GM18870 (cell line): Measurements from ENCODE around the gene CA12.

Experiments used
- ATAC-seq: cut with Tn5 transposase; IDR thresholded peaks from one replicate; pipeline ENCODE4 v1.9.1; 2021; ENCODE audit warnings: moderate library complexity; ENCODE audit not compliant: unreplicated experiment

CA12 gene

DNA sequence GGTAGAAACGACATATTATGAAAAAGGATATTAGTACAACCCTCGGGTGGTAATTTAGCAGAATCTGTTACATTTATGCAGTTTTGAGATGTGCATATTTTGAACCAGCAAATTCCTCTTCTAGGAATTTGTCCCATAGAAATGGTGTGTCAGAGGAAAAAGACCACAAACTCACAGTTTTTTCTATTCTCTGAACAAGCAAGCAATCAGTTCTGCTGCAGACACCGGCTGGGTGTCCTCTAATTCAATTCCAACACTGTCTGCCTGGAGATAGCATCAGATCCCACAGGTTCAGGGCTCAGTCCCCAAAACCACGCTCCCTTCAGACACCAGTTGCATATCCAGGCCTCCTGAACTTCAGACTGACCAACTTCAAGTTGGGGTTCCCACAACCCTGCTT, 67.8 kb downstream of the CA12 start:
- ATAC-seq, result no peak

DNA sequence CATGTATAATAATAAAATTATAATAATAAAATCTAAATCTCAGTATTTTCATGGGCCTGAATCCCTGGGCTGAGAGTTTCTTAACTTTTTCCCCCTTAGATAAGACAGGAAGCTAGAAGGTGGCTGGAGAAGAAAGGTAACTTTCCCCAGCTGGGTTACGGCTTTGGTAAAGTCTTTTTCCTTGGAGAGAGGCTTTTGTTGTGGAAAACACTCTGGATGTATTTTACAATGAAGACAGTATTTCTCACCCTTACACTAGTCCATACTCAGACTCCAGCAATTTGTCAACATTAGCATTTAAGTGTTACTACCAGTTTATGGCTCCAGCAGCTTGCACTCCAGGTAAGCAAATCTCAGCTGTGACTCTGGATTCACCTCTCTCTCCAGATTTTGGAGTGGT, 69.4 kb downstream of the CA12 start:
- no peak for ATAC-seq

GRCh38 chr15:63310646-63311045, 71.0 kb downstream of the CA12 start:
- ATAC-seq, result no peak

DNA sequence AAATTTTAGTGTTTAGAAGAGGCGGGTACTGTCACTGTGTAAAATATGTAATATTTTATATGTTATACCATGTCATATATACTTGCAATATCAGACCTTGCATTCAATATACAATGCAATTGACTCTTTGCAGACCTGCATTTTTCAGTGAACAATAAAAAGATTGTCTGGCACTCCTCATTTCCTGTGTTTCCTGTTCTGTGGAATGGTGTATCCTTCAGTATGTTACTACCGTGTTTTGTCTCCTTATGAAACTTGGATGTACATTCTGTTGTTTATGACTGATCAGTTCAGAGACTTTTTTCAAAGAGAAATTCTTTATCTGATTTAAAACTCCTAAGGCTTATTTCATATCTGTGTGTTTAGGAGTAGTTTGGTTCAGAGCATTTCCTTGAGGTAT, 72.7 kb downstream of the CA12 start:
- no peak for ATAC-seq

GRCh38 chr15:63308491-63308890, 73.2 kb downstream of the CA12 start:
- no peak for ATAC-seq

- ATAC-seq, result no peak
Measured at GRCh38 chr15:63306492-63307073, 75.1 kb downstream of the CA12 start.

DNA sequence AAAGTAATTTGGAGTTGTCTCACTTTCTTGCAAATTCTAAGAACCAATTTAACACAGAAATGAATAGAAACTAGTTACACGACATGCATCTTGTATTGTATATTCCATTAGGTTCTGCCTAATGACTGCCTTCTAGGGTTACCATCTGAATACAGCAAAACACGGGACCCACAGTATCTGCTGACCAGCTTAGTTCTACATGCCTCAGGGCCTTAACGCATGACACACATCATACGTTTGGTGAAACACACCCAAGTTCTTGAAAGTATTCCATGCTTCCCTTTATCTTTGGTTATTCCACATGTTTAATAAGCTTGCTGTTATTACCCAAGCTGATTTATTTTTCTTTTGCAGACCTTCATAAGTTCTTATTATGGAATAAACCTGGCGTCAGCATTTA, 76.4 kb downstream of the CA12 start:
- ATAC-seq, result no peak

- no peak for ATAC-seq
Measured at GRCh38 chr15:63301088-63301487, 80.6 kb downstream of the CA12 start.

DNA sequence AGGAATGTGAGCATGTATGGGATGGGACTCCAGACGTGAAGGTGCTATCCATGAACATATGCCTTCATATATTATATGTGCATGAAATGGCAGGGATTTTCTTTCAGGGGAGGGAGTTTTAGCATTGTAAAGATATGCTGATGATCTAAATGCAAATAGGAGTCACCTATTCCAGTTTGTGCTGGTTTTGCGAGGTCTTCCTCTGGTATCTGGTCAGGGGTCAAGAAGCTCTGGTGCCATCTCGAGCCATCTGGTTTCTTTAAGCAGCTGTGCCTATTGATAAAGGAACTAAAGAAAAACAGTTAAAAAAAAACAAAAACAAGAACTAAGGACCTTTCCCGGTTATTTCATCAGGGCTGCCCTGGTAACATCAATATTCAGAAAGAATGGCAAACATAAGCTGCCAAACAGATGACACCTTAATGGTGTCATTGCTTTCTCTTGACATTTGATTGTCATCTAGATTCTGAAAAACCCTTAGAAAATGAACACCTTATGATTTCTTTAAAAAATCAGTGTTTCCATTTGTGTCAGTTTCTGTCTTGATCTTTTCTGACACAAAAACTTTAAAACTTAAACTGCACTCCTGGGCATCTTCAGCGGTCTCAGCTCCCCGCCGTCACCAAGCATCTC, 81.6 kb downstream of the CA12 start:
- no peak for ATAC-seq

GRCh38 chr15:63296195-63296594, 85.5 kb downstream of the CA12 start:
- ATAC-seq, result no peak

GRCh38 chr15:63295341-63295740, 86.3 kb downstream of the CA12 start:
- no peak for ATAC-seq

GRCh38 chr15:63294359-63294758, 87.3 kb downstream of the CA12 start:
- no peak for ATAC-seq

DNA sequence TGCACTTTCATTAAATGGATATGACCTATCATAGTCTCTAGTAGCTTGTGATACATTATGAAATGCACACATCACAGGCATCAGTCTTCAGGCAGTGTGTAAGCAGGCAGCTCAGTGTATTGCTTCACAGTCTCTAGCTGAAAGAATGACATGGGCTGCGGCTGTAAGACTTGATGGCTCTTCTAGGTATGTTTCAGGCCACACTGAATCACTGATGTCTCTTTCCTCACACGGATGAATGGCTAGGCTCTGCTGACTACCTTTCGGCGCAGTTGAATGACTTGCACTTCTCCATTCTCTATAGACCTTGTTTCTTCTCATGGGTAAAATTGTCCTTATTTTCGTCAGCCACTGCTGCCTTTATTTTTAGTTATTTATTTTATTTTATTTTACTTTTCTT, 88.9 kb downstream of the CA12 start:
- no peak for ATAC-seq

- ATAC-seq, result no peak
Measured at GRCh38 chr15:63292241-63292640, 89.4 kb downstream of the CA12 start.

GRCh38 chr15:63291507-63291906, 90.1 kb downstream of the CA12 start:
- no peak for ATAC-seq

DNA sequence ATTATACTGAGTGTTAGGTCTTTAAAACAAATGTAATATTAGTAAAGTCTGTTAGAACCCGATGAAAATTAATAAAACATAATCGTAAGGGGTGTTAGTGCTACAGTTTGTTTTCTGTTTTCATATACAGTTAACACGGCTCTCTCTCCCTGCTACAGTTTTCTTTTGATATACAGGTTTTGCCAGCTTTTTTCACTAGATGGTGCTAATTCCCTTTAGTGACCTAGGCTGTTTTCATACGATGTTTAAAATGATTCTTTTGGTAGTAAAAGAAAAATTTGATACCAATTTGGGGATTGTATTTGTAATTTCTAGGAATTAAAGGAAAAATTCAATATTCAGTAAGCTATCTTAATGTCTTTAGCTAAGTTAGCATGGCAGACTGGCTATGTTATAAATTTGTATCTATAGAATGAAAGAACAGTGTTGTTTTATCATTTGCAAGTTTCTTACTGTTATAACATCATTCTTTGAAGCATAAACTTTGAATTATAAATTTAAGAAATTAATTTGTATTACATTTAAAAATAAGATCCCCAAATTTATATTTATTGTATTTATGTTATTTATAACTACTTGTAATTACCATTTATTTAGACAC, 92.8 kb downstream of the CA12 start:
- no peak for ATAC-seq

GRCh38 chr15:63288342-63288741, 93.3 kb downstream of the CA12 start:
- ATAC-seq, result no peak

- no peak for ATAC-seq
Measured at GRCh38 chr15:63287109-63287508, 94.5 kb downstream of the CA12 start.

- ATAC-seq, result no peak
Measured at GRCh38 chr15:63284335-63284734, 97.3 kb downstream of the CA12 start.

- ATAC-seq, result no peak
Measured at GRCh38 chr15:63283126-63283525, 98.5 kb downstream of the CA12 start.

GRCh38 chr15:63277893-63278456, 103.7 kb downstream of the CA12 start:
- ATAC-seq, result no peak
